Measurements from ENCODE around the gene AGAP1. TPM values are rescaled to one million over a fixed set of nuclear protein-coding genes. Genes with fewer than 3 reads are reported as not detected.
"Not testable (repeated sequence)": the region's sequence is repeated elsewhere in the genome, so short reads cannot be mapped to it uniquely, and the experiment has no call there.

The AGAP1 gene
- total RNA-seq, 1 donor from 2014 or later, result 43.8 TPM

DNA sequence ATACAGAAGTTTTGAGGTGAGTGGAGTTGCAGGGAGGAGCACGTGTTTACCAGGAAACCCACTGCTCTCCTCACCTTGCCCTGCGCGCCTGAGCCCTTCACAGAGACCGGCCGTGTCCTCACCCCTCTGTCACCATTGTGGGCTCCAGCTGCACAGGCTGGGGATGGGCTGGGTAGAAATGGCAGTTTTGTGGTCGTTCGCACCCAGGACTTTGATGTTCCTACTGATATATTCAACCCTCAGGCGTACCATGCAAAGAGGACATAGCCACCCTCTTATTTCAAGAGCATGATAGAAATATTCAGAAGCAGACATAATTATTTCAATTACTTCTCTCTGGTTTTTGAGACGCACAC lies 596.2 kb downstream of the AGAP1 start:
- no peak for DNase-seq (ENCODE audit: extremely low spot score, unreplicated experiment)
- H3K27me3 Mint-ChIP-seq (ENCODE audit: unreplicated experiment), result no peaks in the 10 kb centered on the region
- no peaks in the 10 kb centered on the region for H3K9me3 Mint-ChIP-seq (ENCODE audit: unreplicated experiment)
- H3K36me3 Mint-ChIP-seq (ENCODE audit: unreplicated experiment), result peaks cover 2% of the 10 kb centered on the region
- H3K27ac Mint-ChIP-seq (ENCODE audit: unreplicated experiment), result no peak overlapping the region
- H3K4me3 Mint-ChIP-seq (ENCODE audit: unreplicated experiment), result no peak overlapping the region
- H3K4me1 Mint-ChIP-seq (ENCODE audit: unreplicated experiment), result peaks cover 17% of the 10 kb centered on the region
- no peak for TF ChIP-seq CTCF (IDR thresholded peaks at IDR 0.05)

DNA sequence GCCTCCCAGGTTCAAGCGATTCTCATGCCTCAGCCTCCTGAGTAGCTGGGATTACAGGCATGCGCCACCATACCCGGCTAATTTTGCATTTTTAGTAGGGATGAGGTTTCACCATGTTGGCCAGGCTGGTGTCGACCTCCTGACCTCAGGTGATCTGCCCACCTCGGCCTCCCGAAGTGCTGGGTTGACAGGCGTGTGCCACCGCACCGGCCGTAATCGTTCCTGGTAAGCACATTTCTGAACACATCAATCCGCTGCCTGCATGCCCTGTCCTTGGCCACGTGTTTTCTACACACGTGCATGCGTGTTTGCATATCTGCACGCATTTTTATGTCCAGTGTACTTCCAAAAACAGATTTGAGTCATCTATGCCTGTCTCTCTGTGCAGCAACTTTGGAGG lies 597.0 kb downstream of the AGAP1 start:
- H3K9me3 Mint-ChIP-seq (ENCODE audit: unreplicated experiment); H3K4me3 Mint-ChIP-seq (ENCODE audit: unreplicated experiment); H3K27me3 Mint-ChIP-seq (ENCODE audit: unreplicated experiment); H3K27ac Mint-ChIP-seq (ENCODE audit: unreplicated experiment); H3K36me3 Mint-ChIP-seq (ENCODE audit: unreplicated experiment); DNase-seq (ENCODE audit: extremely low spot score, unreplicated experiment): not testable (repeated sequence)
- peaks cover 14% of the 10 kb centered on the region for H3K4me1 Mint-ChIP-seq (ENCODE audit: unreplicated experiment)

DNA sequence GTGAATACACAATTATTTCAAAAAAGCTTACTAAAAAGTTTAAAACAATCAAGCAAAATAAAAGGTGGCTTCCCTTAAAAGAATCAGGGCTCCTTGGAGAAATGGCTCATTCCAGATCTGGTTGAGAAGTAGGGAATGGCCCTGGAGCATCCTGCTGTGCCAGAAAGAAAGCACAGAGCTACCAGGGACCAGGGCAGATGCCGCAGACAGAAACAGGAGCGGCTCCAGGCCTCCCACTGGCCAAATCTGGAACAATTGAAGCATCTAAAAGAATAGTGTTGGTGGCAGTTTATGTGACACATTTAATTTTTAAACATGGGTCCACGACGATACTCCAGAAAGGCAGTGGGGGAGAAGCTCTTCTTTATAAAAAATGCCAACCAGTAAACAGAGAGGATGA lies 598.9 kb downstream of the AGAP1 start:
- Mint-ChIP-seq H3K9me3 (ENCODE audit: unreplicated experiment) (no peaks in the 10 kb centered on the region), H3K27me3 (ENCODE audit: unreplicated experiment) (no peaks in the 10 kb centered on the region), H3K36me3 (ENCODE audit: unreplicated experiment) (peaks cover 3% of the 10 kb centered on the region), H3K27ac (ENCODE audit: unreplicated experiment) (no peak overlapping the region), H3K4me3 (ENCODE audit: unreplicated experiment) (no peak overlapping the region), H3K4me1 (ENCODE audit: unreplicated experiment) (peaks cover 3% of the 10 kb centered on the region)
- DNase-seq (ENCODE audit: extremely low spot score, unreplicated experiment), result no peak
- TF ChIP-seq CTCF (IDR thresholded peaks at IDR 0.05), result no peak

- Mint-ChIP-seq H3K4me1 (ENCODE audit: unreplicated experiment) (peaks cover under 1% of the 10 kb centered on the region), H3K4me3 (ENCODE audit: unreplicated experiment) (no peak overlapping the region), H3K27ac (ENCODE audit: unreplicated experiment) (no peak overlapping the region), H3K9me3 (ENCODE audit: unreplicated experiment) (no peaks in the 10 kb centered on the region), H3K36me3 (ENCODE audit: unreplicated experiment) (peaks cover 5% of the 10 kb centered on the region), H3K27me3 (ENCODE audit: unreplicated experiment) (no peaks in the 10 kb centered on the region)
- no peak for DNase-seq (ENCODE audit: extremely low spot score, unreplicated experiment)
- no peak for TF ChIP-seq CTCF (IDR thresholded peaks at IDR 0.05)
Observed at GRCh38 chr2:236093134-236093533, 599.3 kb downstream of the AGAP1 start.

- no peak for DNase-seq (ENCODE audit: extremely low spot score, unreplicated experiment)
- Mint-ChIP-seq H3K9me3 (ENCODE audit: unreplicated experiment) (no peaks in the 10 kb centered on the region), H3K4me1 (ENCODE audit: unreplicated experiment) (no peaks in the 10 kb centered on the region), H3K36me3 (ENCODE audit: unreplicated experiment) (peaks cover 3% of the 10 kb centered on the region), H3K27ac (ENCODE audit: unreplicated experiment) (no peak overlapping the region), H3K4me3 (ENCODE audit: unreplicated experiment) (no peak overlapping the region), H3K27me3 (ENCODE audit: unreplicated experiment) (no peaks in the 10 kb centered on the region)
- TF ChIP-seq CTCF (IDR thresholded peaks at IDR 0.05), result no peak
Observed at GRCh38 chr2:236095504-236095903, 601.7 kb downstream of the AGAP1 start.

- Mint-ChIP-seq H3K4me3 (ENCODE audit: unreplicated experiment) (no peak overlapping the region), H3K9me3 (ENCODE audit: unreplicated experiment) (no peaks in the 10 kb centered on the region), H3K27ac (ENCODE audit: unreplicated experiment) (no peak overlapping the region), H3K4me1 (ENCODE audit: unreplicated experiment) (no peaks in the 10 kb centered on the region), H3K27me3 (ENCODE audit: unreplicated experiment) (no peaks in the 10 kb centered on the region), H3K36me3 (ENCODE audit: unreplicated experiment) (peaks cover 5% of the 10 kb centered on the region)
- DNase-seq (ENCODE audit: extremely low spot score, unreplicated experiment), result no peak
- TF ChIP-seq CTCF (IDR thresholded peaks at IDR 0.05), result no peak
Observed at GRCh38 chr2:236101311-236101950, 607.6 kb downstream of the AGAP1 start.

All from osteocyte (in vitro differentiated cells).